HepG2 (cell line): ENCODE results near the gene SPRY1. TPM values are rescaled to one million over a fixed set of nuclear protein-coding genes. Genes with fewer than 3 reads are reported as not detected.

Experiments
- HINFP ChIP-seq: sonication (generic); formaldehyde crosslinking; IDR thresholded peaks from 2 replicates; pipeline ENCODE4 v1.4.0; 2020; ENCODE audit warnings: low read depth, mild to moderate bottlenecking, missing genetic modification reagents
- MEIS2 ChIP-seq: sonication (generic); formaldehyde crosslinking; IDR thresholded peaks from 2 replicates; pipeline ENCODE4 v1.9.0; 2021; ENCODE audit warnings: mild to moderate bottlenecking, missing genetic modification reagents
- NFRKB ChIP-seq: fragments of 450-650 bp; IDR thresholded peaks from 2 replicates; pipeline ENCODE4 v1.6.1; 2017
- SATB2 ChIP-seq: sonication (generic); formaldehyde crosslinking; IDR thresholded peaks from 2 replicates; pipeline ENCODE4 v1.5.0; 2020; ENCODE audit warnings: missing genetic modification reagents
- SNAPC5 ChIP-seq: sonication (generic); formaldehyde crosslinking; IDR thresholded peaks from 2 replicates; pipeline ENCODE4 v1.8.1; 2023; ENCODE audit warnings: mild to moderate bottlenecking, missing genetic modification reagents, borderline replicate concordance
- SOX6 ChIP-seq, 2 experiments: fragments of 450-650 bp in 1 of 2; sonication (generic) in 1 of 2; formaldehyde crosslinking in 1 of 2; IDR thresholded peaks; 2 replicates each; pipeline versions ENCODE4 v1.4.0 to v1.6.1; 2017 to 2020; ENCODE audit warnings: antibody characterized with exemption in 1 of 2, mild to moderate bottlenecking in 1 of 2, missing genetic modification reagents in 1 of 2
- TARDBP ChIP-seq: sonication (generic); formaldehyde crosslinking; IDR thresholded peaks from 2 replicates; pipeline ENCODE4 v1.8.0; 2022; ENCODE audit warnings: mild to moderate bottlenecking, missing genetic modification reagents
- TMF1 ChIP-seq: sonication (generic); formaldehyde crosslinking; IDR thresholded peaks from 2 replicates; pipeline ENCODE4 v1.8.1; 2022; ENCODE audit warnings: low read depth, missing genetic modification reagents
- ZNF414 ChIP-seq: sonication (generic); formaldehyde crosslinking; IDR thresholded peaks from 2 replicates; pipeline ENCODE4 v1.5.0; 2020; ENCODE audit warnings: missing genetic modification reagents
- ZNF687 ChIP-seq: sonication (generic); formaldehyde crosslinking; IDR thresholded peaks from 2 replicates; pipeline ENCODE4 v1.5.1; 2020; ENCODE audit warnings: mild to moderate bottlenecking, missing genetic modification reagents, moderate library complexity
- ZNF766 ChIP-seq: sonication (generic); formaldehyde crosslinking; IDR thresholded peaks from 2 replicates; pipeline ENCODE4 v1.5.0; 2020; ENCODE audit warnings: missing genetic modification reagents, borderline replicate concordance
- ZNF772 ChIP-seq: sonication (generic); formaldehyde crosslinking; IDR thresholded peaks from 2 replicates; pipeline ENCODE4 v1.5.0; 2020; ENCODE audit warnings: mild to moderate bottlenecking, missing genetic modification reagents
- ZNF776 ChIP-seq: sonication (generic); formaldehyde crosslinking; IDR thresholded peaks from 2 replicates; pipeline ENCODE4 v1.4.0; 2020; ENCODE audit warnings: mild to moderate bottlenecking, missing genetic modification reagents
- polyA plus RNA-seq, 8 experiments: library from polyadenylated mRNA; depleted of rRNA in 3 of 8; stranded (reverse) in 7 of 8; unstranded in 1 of 8; fragments of >200 nt; fragmentation: Illumina TruSeq in 4 of 8; extraction: Trizol in 4 of 8; gene quantifications; 2 replicates each; pipeline versions ENCODE4 v1.2.1 to v1.2.3, GENCODE V29; 2011 to 2016; ENCODE audit warnings: low read depth in 4 of 8, missing spikeins in 1 of 8, mixed read lengths in 1 of 8; ENCODE audit not compliant: insufficient read depth in 1 of 8
- total RNA-seq, 5 experiments: library from RNA; depleted of rRNA; stranded (reverse); fragments of >200 nt; fragmentation: Illumina TruSeq; extraction: Trizol; gene quantifications; 2 replicates each; pipeline ENCODE4 v1.2.3, GENCODE V29; 2016; ENCODE audit warnings: low read depth in 1 of 5
- TF ChIP-seq, protein P1 (sequence below): sonication (generic); formaldehyde crosslinking; IDR thresholded peaks from 2 replicates; pipeline ENCODE4 v1.5.0; 2020; ENCODE audit warnings: mild to moderate bottlenecking, missing genetic modification reagents, moderate library complexity
- TF ChIP-seq, protein P2 (sequence below): fragments of 450-650 bp; IDR thresholded peaks from 2 replicates; pipeline ENCODE4 v1.6.1; 2016
- TF ChIP-seq, protein P3 (sequence below): sonication (generic); formaldehyde crosslinking; IDR thresholded peaks from 2 replicates; pipeline ENCODE4 v1.8.0; 2022; ENCODE audit warnings: low read depth, missing genetic modification reagents

Gene SPRY1
- total and polyA plus RNA-seq, 2 of the 13 experiments (the other 11 are each of a cell fraction or from before 2014, with no cell fraction given) = 24.7 to 33.4 TPM

DNA sequence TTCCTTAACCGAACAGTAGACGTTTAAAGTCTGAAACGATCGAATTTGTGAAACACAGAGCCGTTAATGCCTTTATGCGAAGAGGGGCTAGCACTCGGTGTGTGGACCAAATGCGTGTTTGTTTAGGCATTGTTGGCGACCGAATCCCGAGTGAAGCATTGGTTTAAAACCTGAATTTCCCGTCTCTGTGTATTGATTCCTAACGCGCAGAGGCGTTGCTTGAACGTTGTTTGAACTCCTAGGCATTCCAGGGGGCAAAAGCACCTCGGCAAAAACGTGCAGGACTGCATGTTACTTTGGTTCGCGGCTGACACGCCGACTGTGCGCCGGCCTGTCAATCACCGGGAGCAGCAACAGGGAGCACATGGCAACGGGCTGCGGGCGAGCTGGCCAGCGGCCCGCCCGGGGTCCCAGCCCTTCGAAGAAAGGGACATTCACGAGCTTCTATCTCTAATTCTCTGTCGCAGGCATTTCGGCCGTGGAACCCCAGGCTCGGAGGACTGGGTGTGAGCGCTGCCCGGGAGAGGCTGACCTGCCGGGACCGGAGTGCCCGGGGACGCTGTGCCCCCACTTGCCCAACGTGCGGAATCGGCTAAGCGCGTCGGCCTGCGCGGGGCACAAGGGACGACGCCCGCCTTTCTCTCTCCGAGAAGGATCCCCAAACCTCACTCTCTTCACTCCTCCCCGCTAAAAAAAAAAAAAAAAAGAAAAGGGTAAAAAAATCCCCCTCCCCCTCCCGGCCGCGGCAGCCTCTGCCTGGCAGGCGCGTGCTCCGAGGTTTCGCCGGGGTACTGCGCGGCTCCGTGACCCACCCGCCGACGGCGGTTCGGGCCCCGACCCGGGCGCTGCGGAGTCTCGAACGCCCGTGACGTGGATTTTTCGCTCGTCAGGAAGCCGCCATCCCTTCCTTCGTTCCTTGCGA lies 810 bp downstream of the SPRY1 start (continued):
- TF ChIP-seq TMF1 (CRISPR knock-in tag) (no peak), SNAPC5 (CRISPR knock-in tag) (no peak), NFRKB (no peak), ZNF772 (CRISPR knock-in tag) (peak; percentile 67), ZNF776 (CRISPR knock-in tag) (peak; percentile 69; the same call in 1 of the 2 replicates), ZNF414 (CRISPR knock-in tag) (no peak; the same call in 1 of the 2 replicates), MEIS2 (peak; percentile 99), HINFP (CRISPR knock-in tag) (peak; percentile 55), SOX6 (IDR thresholded peaks at IDR 0.05) (no peak), SOX6 (CRISPR knock-in tag; IDR thresholded peaks at IDR 0.05) (peak; percentile 26; the same call in 1 of the 2 replicates), ZNF766 (CRISPR knock-in tag) (no peak), TARDBP (CRISPR knock-in tag) (peak; percentile 60; the same call in 1 of the 2 replicates), SATB2 (CRISPR knock-in tag) (no peak), ZNF687 (peak; percentile 98)
- TF ChIP-seq, protein P1, sequence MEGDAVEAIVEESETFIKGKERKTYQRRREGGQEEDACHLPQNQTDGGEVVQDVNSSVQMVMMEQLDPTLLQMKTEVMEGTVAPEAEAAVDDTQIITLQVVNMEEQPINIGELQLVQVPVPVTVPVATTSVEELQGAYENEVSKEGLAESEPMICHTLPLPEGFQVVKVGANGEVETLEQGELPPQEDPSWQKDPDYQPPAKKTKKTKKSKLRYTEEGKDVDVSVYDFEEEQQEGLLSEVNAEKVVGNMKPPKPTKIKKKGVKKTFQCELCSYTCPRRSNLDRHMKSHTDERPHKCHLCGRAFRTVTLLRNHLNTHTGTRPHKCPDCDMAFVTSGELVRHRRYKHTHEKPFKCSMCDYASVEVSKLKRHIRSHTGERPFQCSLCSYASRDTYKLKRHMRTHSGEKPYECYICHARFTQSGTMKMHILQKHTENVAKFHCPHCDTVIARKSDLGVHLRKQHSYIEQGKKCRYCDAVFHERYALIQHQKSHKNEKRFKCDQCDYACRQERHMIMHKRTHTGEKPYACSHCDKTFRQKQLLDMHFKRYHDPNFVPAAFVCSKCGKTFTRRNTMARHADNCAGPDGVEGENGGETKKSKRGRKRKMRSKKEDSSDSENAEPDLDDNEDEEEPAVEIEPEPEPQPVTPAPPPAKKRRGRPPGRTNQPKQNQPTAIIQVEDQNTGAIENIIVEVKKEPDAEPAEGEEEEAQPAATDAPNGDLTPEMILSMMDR (CRISPR knock-in tag) = peak; percentile 38; the same call in 1 of the 2 replicates
- TF ChIP-seq, protein P2, sequence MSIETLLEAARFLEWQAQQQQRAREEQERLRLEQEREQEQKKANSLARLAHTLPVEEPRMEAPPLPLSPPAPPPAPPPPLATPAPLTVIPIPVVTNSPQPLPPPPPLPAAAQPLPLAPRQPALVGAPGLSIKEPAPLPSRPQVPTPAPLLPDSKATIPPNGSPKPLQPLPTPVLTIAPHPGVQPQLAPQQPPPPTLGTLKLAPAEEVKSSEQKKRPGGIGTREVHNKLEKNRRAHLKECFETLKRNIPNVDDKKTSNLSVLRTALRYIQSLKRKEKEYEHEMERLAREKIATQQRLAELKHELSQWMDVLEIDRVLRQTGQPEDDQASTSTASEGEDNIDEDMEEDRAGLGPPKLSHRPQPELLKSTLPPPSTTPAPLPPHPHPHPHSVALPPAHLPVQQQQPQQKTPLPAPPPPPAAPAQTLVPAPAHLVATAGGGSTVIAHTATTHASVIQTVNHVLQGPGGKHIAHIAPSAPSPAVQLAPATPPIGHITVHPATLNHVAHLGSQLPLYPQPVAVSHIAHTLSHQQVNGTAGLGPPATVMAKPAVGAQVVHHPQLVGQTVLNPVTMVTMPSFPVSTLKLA = peak; percentile 88
- TF ChIP-seq, protein P3, sequence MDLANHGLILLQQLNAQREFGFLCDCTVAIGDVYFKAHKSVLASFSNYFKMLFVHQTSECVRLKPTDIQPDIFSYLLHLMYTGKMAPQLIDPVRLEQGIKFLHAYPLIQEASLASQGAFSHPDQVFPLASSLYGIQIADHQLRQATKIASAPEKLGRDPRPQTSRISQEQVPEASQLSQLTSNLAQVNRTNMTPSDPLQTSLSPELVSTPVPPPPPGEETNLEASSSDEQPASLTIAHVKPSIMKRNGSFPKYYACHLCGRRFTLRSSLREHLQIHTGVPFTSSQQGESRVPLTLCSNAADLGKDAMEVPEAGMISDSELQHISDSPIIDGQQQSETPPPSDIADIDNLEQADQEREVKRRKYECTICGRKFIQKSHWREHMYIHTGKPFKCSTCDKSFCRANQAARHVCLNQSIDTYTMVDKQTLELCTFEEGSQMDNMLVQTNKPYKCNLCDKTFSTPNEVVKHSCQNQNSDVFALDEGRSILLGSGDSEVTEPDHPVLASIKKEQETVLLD = 0 out of 2 replicates have a peak, but pooled peaks have one; percentile 41
